Activated CD4-positive, alpha-beta T cell treated with anti-CD3 and anti-CD28 coated beads, Interleukin-2, amount 10 ng/mL, durations not matched to agents 24 days and 14 days (primary cell): ENCODE results near the gene DYSF. TPM values are rescaled to one million over a fixed set of nuclear protein-coding genes. Genes with fewer than 3 reads are reported as not detected.

ENCODE experiments used
- DNase-seq: peaks from one replicate; pipeline ENCODE4 v3.0.0; 2022
- H3K27ac Mint-ChIP-seq: one replicate; pipeline ENCODE4 v1.8.0; 2022; ENCODE audit warnings: mild to moderate bottlenecking, mixed read lengths
- H3K27me3 Mint-ChIP-seq: one replicate; pipeline ENCODE4 v1.8.0; 2022; ENCODE audit warnings: mixed read lengths
- H3K36me3 Mint-ChIP-seq: one replicate; pipeline ENCODE4 v1.8.0; 2022; ENCODE audit warnings: low read depth, mild to moderate bottlenecking, mixed read lengths
- H3K4me1 Mint-ChIP-seq: one replicate; pipeline ENCODE4 v1.8.0; 2021; ENCODE audit warnings: mixed read lengths
- H3K4me3 Mint-ChIP-seq: one replicate; pipeline ENCODE4 v1.8.0; 2022; ENCODE audit warnings: mild to moderate bottlenecking, moderate library complexity, mixed read lengths
- H3K9me3 Mint-ChIP-seq: one replicate; pipeline ENCODE4 v1.8.0; 2021; ENCODE audit warnings: mixed read lengths
- intact Hi-C: fragments of 100-400 bp; cut with micrococcal nuclease; formaldehyde crosslinking; loops from one replicate; pipeline ENCODE4 v1.15.1; 2023
- total RNA-seq: library from RNA; stranded (reverse); gene quantifications from 2 replicates; pipeline ENCODE4 v1.2.3, GENCODE V29; 2022

DYSF gene
- total RNA-seq, 1 donor from 2014 or later: not detected

DNA sequence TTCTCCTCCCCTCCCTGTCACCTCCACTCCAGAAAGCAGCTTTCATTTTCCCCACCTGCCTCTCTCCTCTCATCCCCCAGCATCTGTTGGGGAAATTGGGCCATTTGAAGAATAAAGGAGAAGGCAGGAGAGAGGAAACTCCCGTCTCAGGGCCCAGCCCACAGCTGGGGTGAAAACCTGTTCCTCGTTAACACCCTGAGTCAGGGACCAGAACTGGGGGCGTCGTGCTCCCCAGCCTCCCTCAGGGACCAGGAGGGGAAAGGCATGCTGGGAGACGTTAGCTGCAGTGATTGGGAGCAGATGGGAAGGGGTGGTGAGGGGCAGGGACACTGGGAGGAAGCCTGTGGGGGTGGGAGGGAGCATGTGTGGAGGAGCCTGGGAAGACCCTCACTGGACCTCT lies 251.3 kb downstream of the DYSF start:
- H3K27ac Mint-ChIP-seq: no peak overlapping the region
- intact Hi-C loops: no loop called here
- H3K27me3 Mint-ChIP-seq: no peaks in the 10 kb centered on the region

DNA sequence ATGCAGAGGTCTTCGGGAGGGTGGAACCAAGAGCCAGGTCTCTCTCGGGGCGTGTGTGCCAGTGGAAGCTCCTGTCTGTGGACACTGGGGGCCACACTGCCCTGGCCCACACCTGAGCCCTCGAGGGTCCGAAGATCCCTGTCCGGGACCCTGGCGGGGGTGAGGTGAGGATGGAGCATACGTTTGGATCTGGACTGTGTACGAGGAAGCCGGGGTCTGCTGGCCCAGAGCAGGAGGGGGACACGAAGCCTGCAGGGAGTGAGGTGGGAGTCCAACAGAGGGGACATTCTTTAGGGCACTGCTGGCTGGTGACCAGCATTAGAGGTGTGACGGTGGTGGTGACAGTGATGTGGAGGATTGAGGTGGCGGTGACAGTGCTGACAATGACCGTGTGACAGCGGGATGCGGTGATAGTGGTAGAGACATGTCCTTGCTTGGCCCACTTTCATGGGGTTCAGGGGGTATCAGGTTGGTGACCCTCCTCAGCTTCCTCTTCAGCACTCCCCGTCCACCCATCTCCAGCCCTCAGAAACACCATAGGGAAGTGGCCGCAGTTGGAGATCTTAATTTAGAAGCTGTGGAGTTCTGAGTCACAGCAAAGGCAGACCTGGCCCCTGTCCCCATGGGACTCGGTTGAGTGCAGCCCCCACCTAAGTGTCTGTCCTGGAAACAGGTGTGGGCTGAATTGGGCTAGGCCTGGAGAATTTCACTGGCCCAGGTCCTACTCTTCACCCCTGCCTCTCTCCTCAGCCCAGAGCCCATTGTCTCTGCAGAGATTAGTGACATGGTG lies 252.0 kb downstream of the DYSF start:
- no peak for DNase-seq
- no peaks in the 10 kb centered on the region for H3K27me3 Mint-ChIP-seq
- no peak overlapping the region for H3K4me3 Mint-ChIP-seq
- intact Hi-C loops: no loop called here
- H3K36me3 Mint-ChIP-seq: no peaks in the 10 kb centered on the region
- no peak overlapping the region for H3K27ac Mint-ChIP-seq
- H3K4me1 Mint-ChIP-seq: no peaks in the 10 kb centered on the region
- no peaks in the 10 kb centered on the region for H3K9me3 Mint-ChIP-seq

More for the DNA sequence above, 251.3 kb downstream of the DYSF start:
- Mint-ChIP-seq H3K9me3 (no peaks in the 10 kb centered on the region), H3K36me3 (no peaks in the 10 kb centered on the region), H3K4me1 (no peaks in the 10 kb centered on the region), H3K4me3 (no peak overlapping the region)
- DNase-seq: no peak

DNA sequence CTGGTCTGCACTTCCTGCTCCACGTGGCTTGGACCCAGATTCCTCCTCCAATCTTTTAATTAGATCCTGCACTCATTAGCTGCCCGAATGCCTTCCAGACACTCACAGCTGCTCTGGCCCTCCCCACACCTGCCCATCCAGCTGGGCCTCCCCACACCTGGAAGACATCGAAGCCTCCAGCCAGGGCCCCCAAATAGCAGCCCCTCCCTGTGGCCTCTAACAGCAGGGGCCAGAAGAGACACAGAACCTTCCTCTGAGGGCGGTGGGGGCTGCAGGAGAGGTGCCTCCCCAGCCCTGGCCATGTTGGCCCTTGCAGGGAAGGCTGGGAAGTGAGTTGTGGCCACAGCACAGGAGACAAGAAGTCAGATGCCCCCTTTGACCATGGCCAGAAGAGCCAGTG lies 252.8 kb downstream of the DYSF start:
- H3K36me3 Mint-ChIP-seq: no peaks in the 10 kb centered on the region
- DNase-seq: no peak
- intact Hi-C loops: no loop called here
- no peaks in the 10 kb centered on the region for H3K9me3 Mint-ChIP-seq
- H3K4me3 Mint-ChIP-seq: no peak overlapping the region
- H3K27me3 Mint-ChIP-seq: no peaks in the 10 kb centered on the region
- no peaks in the 10 kb centered on the region for H3K4me1 Mint-ChIP-seq
- no peak overlapping the region for H3K27ac Mint-ChIP-seq

DNA sequence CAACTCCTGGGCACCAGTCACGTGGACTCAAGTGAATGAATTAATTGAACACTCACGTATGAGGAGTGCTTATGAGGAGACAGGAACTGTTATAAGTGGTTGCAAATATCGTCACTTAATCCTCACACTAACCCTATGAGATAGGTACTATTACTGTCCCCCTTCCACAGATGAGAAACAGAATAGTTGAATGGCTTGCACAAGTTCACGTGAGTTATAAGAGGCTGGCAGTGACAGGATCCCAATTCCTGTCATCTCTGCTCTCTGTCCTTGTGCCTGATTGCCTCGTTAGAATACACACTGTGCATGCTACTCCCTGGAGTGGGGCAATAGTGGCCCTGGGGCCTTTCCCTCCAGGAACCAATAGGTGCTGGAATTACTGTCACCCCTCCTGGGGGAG lies 253.5 kb downstream of the DYSF start:
- Mint-ChIP-seq H3K4me1 (no peaks in the 10 kb centered on the region), H3K36me3 (no peaks in the 10 kb centered on the region), H3K4me3 (no peak overlapping the region), H3K27ac (no peak overlapping the region), H3K9me3 (no peaks in the 10 kb centered on the region), H3K27me3 (no peaks in the 10 kb centered on the region)
- intact Hi-C loops: no loop called here
- DNase-seq: no peak

DNA sequence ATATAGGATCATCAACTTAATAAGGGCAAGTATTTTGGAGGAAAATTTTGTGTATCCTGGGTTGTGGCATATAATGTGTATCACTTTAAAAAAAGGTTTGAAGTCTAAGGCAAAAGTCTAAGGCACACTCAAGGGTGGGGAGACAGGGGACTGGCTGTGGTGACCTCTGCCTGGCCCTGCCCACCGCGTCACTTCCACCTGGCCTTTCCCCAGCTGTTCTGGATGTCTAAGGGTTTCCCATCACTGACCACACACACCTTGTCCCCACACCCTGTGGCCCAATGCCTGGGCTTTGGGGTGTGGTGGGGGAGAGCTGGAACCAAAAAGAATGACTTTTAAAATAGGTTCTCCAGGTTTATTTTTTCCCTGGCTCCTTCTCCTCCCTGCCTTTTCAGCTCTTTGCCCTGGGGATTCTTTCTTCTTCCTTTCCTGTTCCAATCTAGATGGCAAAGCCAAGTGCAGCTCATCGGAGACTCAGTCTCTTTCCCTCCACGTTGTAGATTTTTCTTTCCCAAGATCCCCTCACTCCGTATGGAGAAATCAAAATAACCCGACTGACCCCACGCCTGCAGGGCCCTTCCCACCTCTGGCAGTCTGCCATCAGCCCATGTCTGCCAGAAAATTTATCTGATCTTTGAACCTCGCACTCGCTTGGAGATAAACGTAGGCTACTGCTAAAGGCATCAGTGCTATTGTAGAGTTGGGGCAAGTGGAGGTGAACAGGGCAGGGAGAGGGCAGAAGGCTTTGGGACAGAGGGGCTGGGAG lies 257.2 kb downstream of the DYSF start:
- no peaks in the 10 kb centered on the region for H3K36me3 Mint-ChIP-seq
- H3K9me3 Mint-ChIP-seq: no peaks in the 10 kb centered on the region
- H3K4me3 Mint-ChIP-seq: no peak overlapping the region
- intact Hi-C loops: no loop called here
- H3K27ac Mint-ChIP-seq: no peak overlapping the region
- H3K27me3 Mint-ChIP-seq: no peaks in the 10 kb centered on the region
- H3K4me1 Mint-ChIP-seq: no peaks in the 10 kb centered on the region
- no peak for DNase-seq

DNA sequence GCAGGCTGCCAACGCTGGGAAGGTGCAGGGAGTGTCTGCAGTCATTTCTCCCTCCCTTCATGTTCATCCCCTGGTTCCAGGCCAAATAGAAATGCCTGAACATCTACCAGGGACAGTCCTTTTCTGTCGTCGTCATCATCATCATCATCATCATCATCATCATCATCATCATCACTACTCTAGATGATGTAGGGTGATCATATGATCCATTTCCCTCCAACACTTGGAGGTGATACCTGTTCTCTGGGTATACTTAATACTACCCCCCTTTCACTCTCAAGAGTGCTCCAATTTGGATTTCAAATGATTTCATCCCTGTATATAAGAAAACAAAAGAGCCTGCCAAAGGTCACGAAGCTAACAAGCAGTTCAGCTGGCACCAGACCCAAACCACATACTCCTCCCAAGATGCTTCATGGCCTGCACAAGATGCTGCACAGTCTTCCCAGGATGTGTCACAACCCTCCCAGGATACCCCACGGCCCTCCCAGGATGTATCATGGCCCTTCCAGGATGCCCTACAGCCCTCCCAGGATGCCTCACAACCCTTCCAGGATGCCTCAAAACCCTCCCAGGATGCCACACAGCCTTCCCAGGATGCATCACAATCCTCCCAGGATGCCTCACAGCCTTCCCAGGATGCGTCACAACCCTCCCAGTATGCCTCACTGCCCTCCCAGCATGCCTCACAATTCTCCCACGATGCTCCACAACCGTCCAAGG lies 257.9 kb downstream of the DYSF start:
- no peaks in the 10 kb centered on the region for H3K36me3 Mint-ChIP-seq
- H3K4me3 Mint-ChIP-seq: no peak overlapping the region
- no peaks in the 10 kb centered on the region for H3K9me3 Mint-ChIP-seq
- no peaks in the 10 kb centered on the region for H3K4me1 Mint-ChIP-seq
- intact Hi-C loops: no loop called here
- no peak overlapping the region for H3K27ac Mint-ChIP-seq
- no peak for DNase-seq
- no peaks in the 10 kb centered on the region for H3K27me3 Mint-ChIP-seq

DNA sequence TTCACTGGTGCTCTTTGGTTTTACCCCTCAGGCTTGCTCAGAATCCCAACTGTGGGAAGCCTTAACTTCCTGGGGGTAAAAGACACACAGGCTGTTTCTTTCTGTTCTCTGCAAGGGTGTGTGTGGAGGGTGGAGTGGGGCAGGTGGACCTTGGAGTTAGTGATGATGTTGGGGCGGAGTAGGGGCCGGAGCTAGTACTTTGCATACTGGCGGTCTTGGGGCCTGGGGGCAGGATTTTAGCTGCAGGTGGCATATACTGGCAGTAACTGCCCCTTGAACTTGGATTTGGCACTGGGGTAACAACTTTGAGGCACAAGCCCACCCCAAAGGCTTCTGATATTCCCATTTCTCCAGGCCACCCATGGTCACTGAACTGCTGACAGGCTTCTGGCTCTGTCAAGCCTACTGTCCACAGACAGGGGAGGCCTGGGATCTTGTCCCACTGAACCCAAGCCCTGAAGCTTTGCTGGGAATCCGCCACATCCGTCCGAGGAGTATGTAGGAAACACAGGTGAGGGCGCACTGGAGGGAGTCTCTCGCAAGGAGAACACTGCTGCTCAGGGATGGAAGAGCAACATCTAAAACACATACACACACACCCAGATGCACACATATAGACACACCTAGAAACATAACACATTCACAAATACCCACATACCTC lies 258.9 kb downstream of the DYSF start:
- H3K27ac Mint-ChIP-seq: no peak overlapping the region
- H3K4me3 Mint-ChIP-seq: no peak overlapping the region
- H3K36me3 Mint-ChIP-seq: no peaks in the 10 kb centered on the region
- H3K27me3 Mint-ChIP-seq: no peaks in the 10 kb centered on the region
- DNase-seq: no peak
- H3K4me1 Mint-ChIP-seq: no peaks in the 10 kb centered on the region
- no peaks in the 10 kb centered on the region for H3K9me3 Mint-ChIP-seq
- intact Hi-C loops: no loop called here

DNA sequence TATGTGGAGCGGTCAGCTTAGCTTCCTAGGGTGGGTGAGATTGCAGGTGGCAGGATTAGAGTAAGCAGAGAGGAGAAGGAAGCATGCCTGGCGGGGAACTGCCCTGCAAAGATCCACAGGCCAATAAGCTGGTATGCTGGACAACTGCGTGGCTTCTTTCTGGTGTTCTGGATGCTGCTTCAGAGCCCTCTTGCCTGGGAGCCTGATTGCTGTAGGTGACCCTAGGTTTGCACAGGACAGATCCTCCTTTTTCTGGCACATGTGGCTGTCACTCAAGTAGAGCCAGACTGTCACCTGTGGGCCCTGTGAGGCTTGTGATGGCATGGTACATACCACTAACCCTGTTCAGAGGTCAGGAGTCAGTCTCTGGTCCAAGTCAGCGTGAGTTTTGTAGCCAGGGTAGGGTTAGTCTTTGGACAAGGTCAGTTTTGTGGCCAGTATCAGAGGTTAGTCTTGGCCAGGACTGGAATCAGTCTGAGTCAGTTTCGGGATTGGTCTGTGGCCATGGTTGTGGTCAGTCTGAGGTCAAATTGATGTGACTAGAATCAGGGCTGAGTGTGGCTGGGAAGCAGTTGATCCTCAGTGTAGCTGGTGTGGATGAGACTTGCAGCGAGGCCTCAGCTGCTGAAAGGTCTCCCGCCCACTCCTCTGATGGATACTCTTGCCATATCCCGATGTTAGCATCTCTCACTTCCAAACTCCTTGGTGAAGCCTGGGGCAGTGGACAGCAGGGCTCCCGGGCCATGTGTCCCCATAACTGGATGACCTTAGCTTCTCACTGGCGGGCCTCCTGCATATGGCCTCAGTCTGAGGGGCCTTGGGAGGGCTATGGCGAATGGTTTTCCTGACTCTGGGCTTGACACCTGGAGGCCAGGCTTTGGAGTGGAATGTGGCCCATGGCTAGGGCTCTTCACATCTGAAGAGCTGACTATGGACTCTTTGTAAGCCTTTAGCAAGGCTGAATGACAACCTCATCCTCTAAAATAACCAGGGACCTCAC lies 260.5 kb downstream of the DYSF start:
- no peaks in the 10 kb centered on the region for H3K36me3 Mint-ChIP-seq
- H3K4me1 Mint-ChIP-seq: no peaks in the 10 kb centered on the region
- DNase-seq: no peak
- no peak overlapping the region for H3K27ac Mint-ChIP-seq
- intact Hi-C loops: no loop called here
- no peaks in the 10 kb centered on the region for H3K9me3 Mint-ChIP-seq
- H3K4me3 Mint-ChIP-seq: no peak overlapping the region
- no peaks in the 10 kb centered on the region for H3K27me3 Mint-ChIP-seq

DNA sequence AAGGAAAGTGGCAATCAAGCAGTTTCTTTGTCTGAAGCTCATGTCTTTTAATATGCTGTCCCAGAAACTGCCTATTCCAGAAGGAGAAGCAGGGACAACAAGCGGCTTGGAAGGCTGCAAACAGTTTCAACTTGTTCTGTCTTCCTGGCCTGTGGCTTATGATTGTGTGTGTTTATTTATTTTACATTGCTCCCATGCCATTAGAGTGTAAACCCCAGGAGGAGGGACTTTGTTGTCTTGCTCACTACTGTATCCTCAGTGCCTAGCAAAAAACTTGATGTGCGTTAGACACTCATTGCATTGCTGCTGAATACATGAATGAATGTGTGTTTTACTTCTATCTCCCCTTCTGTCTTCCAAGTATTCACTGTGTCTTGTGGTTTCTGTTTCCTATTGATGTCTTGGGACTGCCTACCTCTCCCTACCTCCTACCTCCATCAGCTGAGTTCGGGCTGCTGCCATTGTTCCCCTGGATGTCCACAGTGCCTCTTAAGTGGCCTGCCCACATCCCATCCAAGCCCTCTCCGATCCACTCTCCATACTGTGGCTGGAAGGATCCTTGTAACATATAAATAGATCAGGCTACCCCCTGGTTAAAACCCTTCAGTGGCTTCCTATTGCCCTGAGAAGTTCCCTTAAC lies 261.4 kb downstream of the DYSF start:
- Mint-ChIP-seq H3K27ac (no peak overlapping the region), H3K4me1 (no peaks in the 10 kb centered on the region), H3K27me3 (no peaks in the 10 kb centered on the region), H3K36me3 (no peaks in the 10 kb centered on the region), H3K4me3 (no peak overlapping the region), H3K9me3 (no peaks in the 10 kb centered on the region)
- intact Hi-C loops: no loop called here
- DNase-seq: no peak

DNA sequence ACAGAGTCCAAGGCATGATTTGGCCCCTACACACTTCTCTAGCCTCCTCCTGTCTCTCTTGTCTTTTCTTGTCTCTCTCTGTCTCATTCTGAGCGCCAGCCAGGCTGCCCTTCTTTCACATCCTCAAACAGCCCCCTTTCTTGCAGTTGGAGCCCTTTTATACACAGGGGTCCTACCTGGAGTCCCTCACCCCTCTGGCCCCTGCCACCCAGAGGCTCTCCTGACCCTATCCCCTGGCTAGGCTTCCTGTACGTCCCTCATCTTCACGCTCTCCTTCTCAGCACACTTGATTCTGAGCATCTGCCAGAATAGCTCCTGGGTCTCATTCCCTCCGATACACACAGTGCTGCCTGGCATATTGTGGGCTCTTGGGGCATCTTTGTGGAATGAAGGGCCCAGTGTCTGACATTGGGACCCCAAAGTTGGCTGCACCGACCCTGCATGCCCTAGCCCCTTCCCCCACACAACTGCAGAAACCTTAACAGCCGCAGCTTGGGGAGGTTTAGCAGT lies 261.9 kb downstream of the DYSF start:
- DNase-seq: no peak
- H3K4me3 Mint-ChIP-seq: no peak overlapping the region
- intact Hi-C loops: no loop called here
- no peaks in the 10 kb centered on the region for H3K27me3 Mint-ChIP-seq
- H3K27ac Mint-ChIP-seq: no peak overlapping the region
- no peaks in the 10 kb centered on the region for H3K9me3 Mint-ChIP-seq
- H3K36me3 Mint-ChIP-seq: no peaks in the 10 kb centered on the region
- H3K4me1 Mint-ChIP-seq: no peaks in the 10 kb centered on the region

DNA sequence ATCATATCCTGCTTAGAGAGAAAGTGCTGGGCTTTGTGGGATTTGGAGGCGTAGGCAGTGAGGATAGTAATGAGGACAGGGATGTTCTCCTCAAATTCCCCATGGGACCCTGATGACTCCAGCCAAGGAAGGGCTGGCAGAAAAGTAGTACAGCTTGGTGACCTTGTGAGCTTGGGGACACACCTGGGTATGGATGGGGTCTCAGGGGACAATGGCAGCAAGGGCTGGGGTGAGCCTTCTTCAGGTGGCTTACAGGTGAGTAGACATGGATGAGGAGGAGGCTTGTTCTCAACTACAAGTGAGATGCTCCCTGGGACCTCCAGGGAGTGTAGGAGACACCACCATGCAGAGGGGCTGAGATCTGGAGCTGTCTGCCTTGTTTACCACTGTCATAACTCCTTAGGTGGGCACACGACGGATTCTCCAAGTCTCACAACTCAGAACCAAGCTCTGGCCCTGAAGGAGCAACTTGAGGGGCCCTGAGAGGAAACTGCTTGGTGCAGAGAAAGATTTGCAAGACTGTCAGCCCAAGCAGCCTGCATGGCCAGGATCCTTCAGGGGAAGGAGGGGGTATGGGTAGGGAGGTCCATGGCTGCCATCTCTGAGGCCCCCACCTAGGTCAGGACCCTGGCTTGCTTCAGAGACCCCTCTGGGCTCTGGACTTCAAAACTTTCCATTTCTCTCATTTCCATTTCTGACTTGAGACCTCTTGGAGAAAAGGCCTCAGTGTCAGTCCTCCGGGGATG lies 262.8 kb downstream of the DYSF start:
- DNase-seq: no peak
- Mint-ChIP-seq H3K4me1 (no peaks in the 10 kb centered on the region), H3K4me3 (no peak overlapping the region), H3K36me3 (no peaks in the 10 kb centered on the region), H3K9me3 (no peaks in the 10 kb centered on the region), H3K27me3 (no peaks in the 10 kb centered on the region), H3K27ac (no peak overlapping the region)
- intact Hi-C loops: no loop called here
